Lung (tissue), 12 donors: ENCODE data around the gene RIPOR2. TPM values are rescaled to one million over a fixed set of nuclear protein-coding genes. Genes with fewer than 3 reads are reported as not detected.

ENCODE experiments used
- ATAC-seq: fragments of 200-7000 bp; cut with Tn5 transposase; one replicate; pipeline ENCODE4 v1.9.1; 2020; ENCODE audit warnings: moderate number of reproducible peaks; ENCODE audit not compliant: insufficient read depth, low FRiP score
- DNase-seq, 3 donors: peaks; one replicate each; pipeline ENCODE4 v3.0.0-alpha.2; 2013 to 2017
- H3K27ac ChIP-seq, 2 donors: one replicate each; pipeline ENCODE4 v1.5.1; 2013; ENCODE audit warnings: mild to moderate bottlenecking in 2 of 2, moderate library complexity in 2 of 2, control low read depth in 1 of 2, inconsistent platforms in 1 of 2, low read depth in 1 of 2, low read length in 1 of 2
- H3K27me3 ChIP-seq, 3 donors: one replicate each; pipeline ENCODE4 v1.5.1; 2013; ENCODE audit warnings: low read length in 2 of 3; ENCODE audit not compliant: control insufficient read depth in 3 of 3, insufficient read depth in 3 of 3
- H3K36me3 ChIP-seq, 4 donors: one replicate each; pipeline ENCODE4 v1.5.1; 2013; ENCODE audit warnings: low read length in 4 of 4, mild to moderate bottlenecking in 1 of 4, moderate library complexity in 1 of 4; ENCODE audit not compliant: control insufficient read depth in 4 of 4, insufficient read depth in 4 of 4
- H3K4me1 ChIP-seq, 5 donors: one replicate each; pipeline ENCODE4 v1.5.1; 2013; ENCODE audit warnings: low read length in 5 of 5, mild to moderate bottlenecking in 2 of 5, moderate library complexity in 1 of 5; ENCODE audit not compliant: control insufficient read depth in 5 of 5, insufficient read depth in 5 of 5
- H3K4me3 ChIP-seq: one replicate; pipeline ENCODE4 v1.5.1; 2013; ENCODE audit warnings: mild to moderate bottlenecking, control low read depth, moderate library complexity
- H3K9ac ChIP-seq, 2 donors: one replicate each; pipeline ENCODE4 v1.5.1; 2013; ENCODE audit warnings: low read length in 2 of 2, control low read depth in 1 of 2; ENCODE audit not compliant: insufficient read depth in 1 of 2
- H3K9me3 ChIP-seq, 4 donors: one replicate each; pipeline ENCODE4 v1.5.1; 2013; ENCODE audit warnings: low read length in 3 of 4, mild to moderate bottlenecking in 1 of 4, moderate library complexity in 1 of 4; ENCODE audit not compliant: control insufficient read depth in 4 of 4, insufficient read depth in 3 of 4
- WGBS, 2 donors: extraction: QIAGEN DNeasy Blood & Tissue Kit; methylation state at CpG; one replicate each; pipeline ENCODE4 v1.1.7; 2013; 5-methylcytosine and 5-hydroxymethylcytosine counted together
- polyA plus RNA-seq, 2 donors: library from polyadenylated mRNA; stranded (reverse); fragments of 200-250 nt; gene quantifications; one replicate each; pipeline ENCODE4 v1.2.1, GENCODE V29; 2013
- total RNA-seq, 2 donors: library from RNA; depleted of rRNA in 1 of 2; stranded (reverse); fragments of >200 nt in 1 of 2; gene quantifications; one replicate each; pipeline ENCODE4 v1.2.1, GENCODE V29; 2014 to 2021
- TF ChIP-seq, protein P1 (sequence below): IDR thresholded peaks from 2 replicates; pipeline ENCODE4 v1.5.1; 2012; ENCODE audit warnings: mild to moderate bottlenecking; ENCODE audit errors: control extremely low read depth, extremely low read depth
- donor health status: control.
- donor health status: control.
- donor health status: Bipolar disorder and iron deficiency.
- donor health status: healthy.
- donor health status: DM: yes; HTN: yes; CAD: no.

RIPOR2 gene
- total and polyA plus RNA-seq, 4 donors = 7.9 to 97.6 (median 42.7) TPM

DNA sequence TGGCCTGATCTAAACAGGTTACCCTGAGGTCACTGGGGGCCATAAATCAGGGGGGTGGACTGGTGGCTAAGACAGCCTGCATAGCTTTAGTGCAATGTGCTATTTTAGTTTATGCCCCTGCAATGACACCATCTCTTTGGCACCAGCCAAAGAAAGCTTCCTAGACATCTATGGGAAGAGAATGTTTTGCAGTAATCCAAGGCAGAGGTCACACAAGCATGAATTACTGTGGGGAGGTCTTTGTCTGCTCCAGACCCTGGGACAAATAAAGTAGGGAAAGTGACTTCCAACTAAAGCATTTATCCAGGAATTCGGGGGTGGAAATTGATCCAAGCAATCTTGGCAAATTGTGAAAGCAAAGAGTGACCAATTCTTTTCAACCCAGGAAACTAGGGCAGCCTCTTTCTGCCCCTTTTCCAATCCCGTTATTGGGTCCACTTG is 5.3 kb downstream of the RIPOR2 start:
- Histone ChIP-seq H3K27ac (no peak overlapping the region), H3K27me3 (no peaks in the 10 kb centered on the region), H3K4me1 (peaks cover 0 to 56% (median 33%) of the 10 kb centered on the region in 5 donors), H3K36me3 (no peaks in the 10 kb centered on the region), H3K4me3 (no peak overlapping the region), H3K9me3 (peaks cover 0 to 2% (median 0%) of the 10 kb centered on the region in 4 donors), H3K9ac (no peak overlapping the region)
- TF ChIP-seq, protein P1, sequence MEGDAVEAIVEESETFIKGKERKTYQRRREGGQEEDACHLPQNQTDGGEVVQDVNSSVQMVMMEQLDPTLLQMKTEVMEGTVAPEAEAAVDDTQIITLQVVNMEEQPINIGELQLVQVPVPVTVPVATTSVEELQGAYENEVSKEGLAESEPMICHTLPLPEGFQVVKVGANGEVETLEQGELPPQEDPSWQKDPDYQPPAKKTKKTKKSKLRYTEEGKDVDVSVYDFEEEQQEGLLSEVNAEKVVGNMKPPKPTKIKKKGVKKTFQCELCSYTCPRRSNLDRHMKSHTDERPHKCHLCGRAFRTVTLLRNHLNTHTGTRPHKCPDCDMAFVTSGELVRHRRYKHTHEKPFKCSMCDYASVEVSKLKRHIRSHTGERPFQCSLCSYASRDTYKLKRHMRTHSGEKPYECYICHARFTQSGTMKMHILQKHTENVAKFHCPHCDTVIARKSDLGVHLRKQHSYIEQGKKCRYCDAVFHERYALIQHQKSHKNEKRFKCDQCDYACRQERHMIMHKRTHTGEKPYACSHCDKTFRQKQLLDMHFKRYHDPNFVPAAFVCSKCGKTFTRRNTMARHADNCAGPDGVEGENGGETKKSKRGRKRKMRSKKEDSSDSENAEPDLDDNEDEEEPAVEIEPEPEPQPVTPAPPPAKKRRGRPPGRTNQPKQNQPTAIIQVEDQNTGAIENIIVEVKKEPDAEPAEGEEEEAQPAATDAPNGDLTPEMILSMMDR = no peak
- DNase-seq (peak; percentile 74 to 83 (median 79)), ATAC-seq (no peak)
- WGBS, 2 donors = 33 to 55% methylated on average over 2 of the region's 2 CpGs

DNA sequence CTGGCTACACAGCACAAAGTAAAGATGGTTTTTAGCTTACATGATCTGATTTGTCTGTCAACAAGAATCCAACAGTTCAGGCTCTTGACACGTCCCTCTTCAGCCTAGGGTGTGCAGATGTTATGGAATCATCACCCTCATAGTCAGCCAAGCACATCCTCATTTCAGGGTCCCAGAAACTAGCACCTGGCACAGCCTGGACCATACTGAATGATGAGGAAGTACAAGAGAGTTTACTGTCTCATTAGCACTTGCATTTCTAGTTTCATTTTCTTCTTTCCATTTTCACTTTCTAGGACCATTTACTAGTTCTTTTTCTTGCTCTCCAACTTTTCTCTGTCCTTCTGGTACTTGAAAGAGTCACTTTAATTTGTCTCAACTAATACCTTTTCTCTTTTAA is 6.5 kb downstream of the RIPOR2 start:
- H3K4me3 ChIP-seq = no peak overlapping the region
- no peaks in the 10 kb centered on the region for H3K27me3 ChIP-seq
- 26 to 30% methylated on average over 1 of the region's 1 CpG for WGBS, 2 donors
- TF ChIP-seq, protein P1 = no peak
- H3K27ac ChIP-seq = no peak overlapping the region
- peaks cover 0 to 2% (median 0%) of the 10 kb centered on the region in 4 donors for H3K9me3 ChIP-seq
- ATAC-seq (no peak), DNase-seq (no peak)
- no peak overlapping the region for H3K9ac ChIP-seq
- no peaks in the 10 kb centered on the region for H3K36me3 ChIP-seq
- H3K4me1 ChIP-seq = peaks cover 0 to 59% (median 33%) of the 10 kb centered on the region in 5 donors

DNA sequence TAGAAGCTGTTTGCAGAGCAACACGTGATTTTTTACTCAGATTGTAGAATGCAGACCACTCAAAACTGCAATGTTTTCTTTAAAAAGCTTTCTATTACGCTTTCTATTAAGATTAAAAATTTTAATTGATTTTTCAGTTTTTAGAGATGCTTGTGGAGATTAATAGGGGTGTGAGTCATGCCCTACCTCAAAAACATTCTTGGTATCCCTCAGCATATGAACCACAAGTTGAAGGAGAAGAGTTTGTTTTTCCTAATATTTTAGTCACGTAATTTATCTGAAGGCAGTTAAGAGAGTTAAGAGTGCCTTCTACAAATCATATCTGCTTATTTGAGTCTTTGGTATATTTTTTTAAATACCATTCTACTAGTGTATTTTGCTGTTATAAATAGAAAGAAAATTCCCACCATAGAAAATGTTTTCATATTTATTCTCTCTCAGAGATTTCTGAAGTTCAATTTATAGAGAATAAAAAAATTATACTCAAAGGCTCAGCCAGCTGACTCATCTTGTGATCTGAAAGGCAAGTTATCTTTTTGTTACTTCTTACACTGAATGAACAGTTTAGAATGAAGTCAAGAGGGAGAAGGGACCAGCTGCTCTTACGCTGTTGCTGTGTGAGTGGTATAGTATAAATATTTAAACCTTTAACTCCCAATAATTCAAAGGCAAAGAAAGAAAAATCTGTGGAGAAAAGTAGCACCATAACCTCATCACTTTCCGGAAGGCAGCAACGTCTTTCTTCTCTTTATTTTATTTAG is 7.6 kb downstream of the RIPOR2 start:
- no peaks in the 10 kb centered on the region for H3K9me3 ChIP-seq
- no peak overlapping the region for H3K27ac ChIP-seq
- H3K9ac ChIP-seq = no peak overlapping the region
- H3K4me3 ChIP-seq = no peak overlapping the region
- ATAC-seq (no peak), DNase-seq (peak in 2 of 3 donors; percentile 71 to 82)
- no peaks in the 10 kb centered on the region for H3K36me3 ChIP-seq
- WGBS, 2 donors = 65 to 81% methylated on average over 6 of the region's 6 CpGs
- no peaks in the 10 kb centered on the region for H3K27me3 ChIP-seq
- peaks cover 0 to 59% (median 33%) of the 10 kb centered on the region in 5 donors for H3K4me1 ChIP-seq
- TF ChIP-seq, protein P1 = no peak
